A673 (cell line): ENCODE results near the gene SELE. TPM values are rescaled to one million over a fixed set of nuclear protein-coding genes. Genes with fewer than 3 reads are reported as not detected.

Experiments used
- BruUV-seq: library from RNA; stranded (reverse); fragments of 400-500 nt; replicated peaks from 2 replicates; lab custom pipeline; 2021; lab: Mats Ljungman, UMichigan
- CTCF ChIA-PET: fragments of 300-600 bp; sonication (Branson Sonifier 250); formaldehyde crosslinking; loops from one replicate; lab custom pipeline; 2022; ENCODE audit warnings: antibody characterized with exemption; lab: Charles Lee
- POLR2A ChIA-PET: fragments of 300-600 bp; sonication (Branson Sonifier 250); formaldehyde crosslinking; loops from one replicate; lab custom pipeline; 2022; ENCODE audit warnings: antibody characterized with exemption; ENCODE audit not compliant: low non-redundant PET; lab: Charles Lee
- DNase-seq: peaks from one replicate; pipeline ENCODE4 v3.0.0-alpha.2; 2015; ENCODE audit warnings: low spot score
- H3K27ac ChIP-seq: fragments of 200-600 bp; sonication (generic); 2 replicates; pipeline ENCODE4 v1.5.1; 2016; ENCODE audit warnings: mixed run types, low read depth, mild to moderate bottlenecking, mixed read lengths, antibody characterized with exemption, low read length; ENCODE audit not compliant: poor library complexity, severe bottlenecking
- H3K27me3 ChIP-seq: fragments of 200-600 bp; sonication (generic); replicated peaks from 2 replicates; pipeline ENCODE4 v1.6.1; 2017; ENCODE audit warnings: mixed run types, low read depth, mild to moderate bottlenecking, mixed read lengths, antibody characterized with exemption, low read length; ENCODE audit not compliant: insufficient read depth, poor library complexity
- H3K36me3 ChIP-seq: fragments of 200-600 bp; sonication (generic); 2 replicates; pipeline ENCODE4 v1.6.1; 2016; ENCODE audit warnings: mixed run types, mild to moderate bottlenecking, mixed read lengths, antibody characterized with exemption, low read length; ENCODE audit not compliant: insufficient read depth, poor library complexity, severe bottlenecking
- H3K4me1 ChIP-seq: fragments of 200-600 bp; sonication (generic); 2 replicates; pipeline ENCODE4 v1.6.1; 2017; ENCODE audit warnings: mixed run types, mild to moderate bottlenecking, mixed read lengths, antibody characterized with exemption, low read length; ENCODE audit not compliant: insufficient read depth, poor library complexity, severe bottlenecking
- H3K4me3 ChIP-seq: fragments of 200-600 bp; sonication (generic); 2 replicates; pipeline ENCODE4 v1.5.1; 2016; ENCODE audit warnings: low read depth, mixed run types, mild to moderate bottlenecking, mixed read lengths, low read length; ENCODE audit not compliant: poor library complexity, severe bottlenecking
- H3K9me3 ChIP-seq: fragments of 200-600 bp; sonication (generic); 2 replicates; pipeline ENCODE4 v1.6.1; 2016; ENCODE audit warnings: mixed run types, low read depth, mild to moderate bottlenecking, mixed read lengths, antibody characterized with exemption, low read length; ENCODE audit not compliant: poor library complexity, severe bottlenecking
- EZH2 ChIP-seq: fragments of 200-600 bp; sonication (generic); IDR thresholded peaks from 2 replicates; pipeline ENCODE4 v1.6.1; 2017; ENCODE audit warnings: borderline replicate concordance, low read depth, mild to moderate bottlenecking, mixed read lengths, antibody characterized with exemption, low read length; ENCODE audit not compliant: poor library complexity, severe bottlenecking
- intact Hi-C: fragments of 100-400 bp; cut with micrococcal nuclease; formaldehyde crosslinking; loops from one replicate; pipeline ENCODE4 v1.10.0; 2022; ENCODE audit not compliant: unreplicated experiment
- total RNA-seq: library from RNA; stranded (reverse); gene quantifications from 2 replicates; pipeline ENCODE4 v1.2.3, GENCODE V29; 2021
- TF ChIP-seq, protein P1 (sequence below): fragments of 300-800, 200-600 bp; sonication (generic); conservative IDR thresholded peaks from 2 replicates; pipeline ENCODE4 v1.5.1; 2017; ENCODE audit warnings: low read depth, mild to moderate bottlenecking, antibody characterized with exemption, low read length, moderate library complexity, mixed read lengths

The SELE gene
- total RNA-seq, 1 experiment from 2014 or later = not detected

DNA sequence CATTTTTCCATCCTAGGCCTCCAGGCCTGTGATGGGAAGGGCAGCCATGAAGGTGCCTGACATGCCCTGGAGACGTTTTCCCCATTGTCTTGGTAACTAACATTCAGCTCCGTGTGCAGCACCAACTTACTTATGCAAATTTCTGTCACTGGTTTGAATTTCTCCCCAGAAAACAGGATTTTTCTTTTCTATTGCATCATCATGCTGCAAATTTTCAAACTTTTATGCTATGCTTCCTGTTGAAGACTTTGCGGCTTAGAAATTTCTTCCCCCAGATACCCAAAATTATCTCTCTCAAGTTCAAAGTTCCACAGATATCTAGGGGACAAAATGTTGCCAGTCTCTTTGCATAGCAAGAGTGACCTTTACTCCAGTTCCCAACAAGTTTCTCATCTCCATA, 25.2 kb upstream of the SELE start:
- no peaks in the 10 kb centered on the region for H3K4me1 ChIP-seq
- no TSS peak for BruUV-seq
- ChIA-PET CTCF (no interaction called here), POLR2A (no interaction called here)
- DNase-seq = no peak
- H3K36me3 ChIP-seq = no peaks in the 10 kb centered on the region
- H3K9me3 ChIP-seq = no peaks in the 10 kb centered on the region
- no peak overlapping the region for H3K4me3 ChIP-seq
- TF ChIP-seq, protein P1, sequence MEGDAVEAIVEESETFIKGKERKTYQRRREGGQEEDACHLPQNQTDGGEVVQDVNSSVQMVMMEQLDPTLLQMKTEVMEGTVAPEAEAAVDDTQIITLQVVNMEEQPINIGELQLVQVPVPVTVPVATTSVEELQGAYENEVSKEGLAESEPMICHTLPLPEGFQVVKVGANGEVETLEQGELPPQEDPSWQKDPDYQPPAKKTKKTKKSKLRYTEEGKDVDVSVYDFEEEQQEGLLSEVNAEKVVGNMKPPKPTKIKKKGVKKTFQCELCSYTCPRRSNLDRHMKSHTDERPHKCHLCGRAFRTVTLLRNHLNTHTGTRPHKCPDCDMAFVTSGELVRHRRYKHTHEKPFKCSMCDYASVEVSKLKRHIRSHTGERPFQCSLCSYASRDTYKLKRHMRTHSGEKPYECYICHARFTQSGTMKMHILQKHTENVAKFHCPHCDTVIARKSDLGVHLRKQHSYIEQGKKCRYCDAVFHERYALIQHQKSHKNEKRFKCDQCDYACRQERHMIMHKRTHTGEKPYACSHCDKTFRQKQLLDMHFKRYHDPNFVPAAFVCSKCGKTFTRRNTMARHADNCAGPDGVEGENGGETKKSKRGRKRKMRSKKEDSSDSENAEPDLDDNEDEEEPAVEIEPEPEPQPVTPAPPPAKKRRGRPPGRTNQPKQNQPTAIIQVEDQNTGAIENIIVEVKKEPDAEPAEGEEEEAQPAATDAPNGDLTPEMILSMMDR = no peak
- TF ChIP-seq EZH2 = no peak
- no peak overlapping the region for H3K27ac ChIP-seq
- H3K27me3 ChIP-seq = no peaks in the 10 kb centered on the region
- intact Hi-C loops = no loop called here

DNA sequence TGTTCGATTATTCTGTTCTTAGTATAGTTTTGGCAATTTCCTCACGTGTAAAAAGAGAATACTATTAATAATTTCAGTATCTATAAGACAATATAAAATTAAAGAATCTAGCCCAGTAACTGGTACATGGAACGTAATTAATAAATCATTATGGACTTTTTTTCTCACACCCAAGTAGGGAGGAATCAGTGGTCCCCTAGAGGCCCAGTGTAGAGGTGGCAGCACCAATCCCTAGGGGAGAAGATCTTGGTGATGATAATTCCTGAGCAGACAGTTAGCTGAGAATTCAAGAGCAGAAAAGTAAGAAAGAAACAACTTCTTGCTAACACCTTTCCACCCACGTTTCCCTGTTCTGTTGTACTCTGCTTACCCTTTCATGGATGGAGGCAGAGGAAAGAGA, 19.7 kb upstream of the SELE start:
- no peaks in the 10 kb centered on the region for H3K4me1 ChIP-seq
- no TSS peak for BruUV-seq
- POLR2A ChIA-PET = no interaction called here
- H3K4me3 ChIP-seq = no peak overlapping the region
- no peak for TF ChIP-seq EZH2
- TF ChIP-seq, protein P1 = peak; percentile 18; the same call in 1 of the 2 replicates
- H3K9me3 ChIP-seq = no peaks in the 10 kb centered on the region
- H3K27ac ChIP-seq = no peak overlapping the region
- no peaks in the 10 kb centered on the region for H3K27me3 ChIP-seq
- DNase-seq = peak; percentile 12
- CTCF ChIA-PET = no interaction called here
- no peaks in the 10 kb centered on the region for H3K36me3 ChIP-seq
- intact Hi-C loops = no loop called here

DNA sequence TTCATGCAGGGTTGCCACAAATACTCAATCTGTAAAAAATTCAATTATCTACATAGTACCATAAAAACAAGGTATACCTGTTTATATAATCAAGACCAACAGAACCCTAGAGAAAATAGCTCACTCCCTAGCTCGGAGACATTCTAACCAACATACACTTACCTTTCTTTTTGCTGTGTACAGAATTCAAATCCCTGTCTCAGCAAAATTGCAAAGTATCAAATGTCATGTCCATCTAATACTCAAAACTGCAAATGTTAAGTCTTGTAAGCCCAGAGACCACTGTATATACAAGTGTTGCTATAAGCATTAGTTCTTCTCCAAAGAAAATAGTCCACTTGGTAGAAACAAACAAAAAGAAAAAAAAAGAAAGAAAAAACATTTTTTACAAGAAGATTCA, 16.2 kb upstream of the SELE start:
- no peaks in the 10 kb centered on the region for H3K9me3 ChIP-seq
- H3K27me3 ChIP-seq = no peaks in the 10 kb centered on the region
- H3K4me3 ChIP-seq = no peak overlapping the region
- H3K36me3 ChIP-seq = no peaks in the 10 kb centered on the region
- H3K4me1 ChIP-seq = no peaks in the 10 kb centered on the region
- no peak for DNase-seq
- TF ChIP-seq, protein P1 = no peak
- no peak for TF ChIP-seq EZH2
- no peak overlapping the region for H3K27ac ChIP-seq
- POLR2A ChIA-PET = no interaction called here
- no TSS peak for BruUV-seq
- CTCF ChIA-PET = no interaction called here
- intact Hi-C loops = no loop called here
